Suppressor macrophage (primary cell): ENCODE measurements around the gene PHLDB3.
"Not testable (repeated sequence)": the region's sequence is repeated elsewhere in the genome, so short reads cannot be mapped to it uniquely, and the experiment has no call there.

Source experiments
- DNase-seq, 4 experiments: peaks; one replicate each; pipeline ENCODE4 v3.0.0-alpha.2; 2020 to 2022

The PHLDB3 gene

DNA sequence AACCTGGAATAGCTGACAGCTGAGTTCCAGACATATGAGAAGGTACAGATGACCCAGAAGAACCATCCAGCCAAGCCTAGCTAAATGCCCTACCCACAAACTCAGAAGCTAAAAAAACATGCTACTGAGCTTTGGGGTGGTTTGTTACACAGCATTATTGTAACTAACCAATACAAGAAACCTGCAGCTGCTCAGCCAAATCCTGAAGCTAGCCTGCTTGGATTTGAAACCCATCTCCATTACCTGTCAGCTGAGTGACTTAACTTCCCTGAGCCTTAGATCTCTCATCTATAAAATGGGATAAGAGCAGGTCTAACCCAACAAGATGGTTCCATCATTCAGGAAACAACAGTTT lies 64.9 kb downstream of the PHLDB3 start:
- DNase-seq = no peak

- peak in 3 of 4 experiments; percentile 30 to 66 (median 54) for DNase-seq
These were observed 65.4 kb downstream of the PHLDB3 start for GRCh38 chr19:43439032-43439708.

DNA sequence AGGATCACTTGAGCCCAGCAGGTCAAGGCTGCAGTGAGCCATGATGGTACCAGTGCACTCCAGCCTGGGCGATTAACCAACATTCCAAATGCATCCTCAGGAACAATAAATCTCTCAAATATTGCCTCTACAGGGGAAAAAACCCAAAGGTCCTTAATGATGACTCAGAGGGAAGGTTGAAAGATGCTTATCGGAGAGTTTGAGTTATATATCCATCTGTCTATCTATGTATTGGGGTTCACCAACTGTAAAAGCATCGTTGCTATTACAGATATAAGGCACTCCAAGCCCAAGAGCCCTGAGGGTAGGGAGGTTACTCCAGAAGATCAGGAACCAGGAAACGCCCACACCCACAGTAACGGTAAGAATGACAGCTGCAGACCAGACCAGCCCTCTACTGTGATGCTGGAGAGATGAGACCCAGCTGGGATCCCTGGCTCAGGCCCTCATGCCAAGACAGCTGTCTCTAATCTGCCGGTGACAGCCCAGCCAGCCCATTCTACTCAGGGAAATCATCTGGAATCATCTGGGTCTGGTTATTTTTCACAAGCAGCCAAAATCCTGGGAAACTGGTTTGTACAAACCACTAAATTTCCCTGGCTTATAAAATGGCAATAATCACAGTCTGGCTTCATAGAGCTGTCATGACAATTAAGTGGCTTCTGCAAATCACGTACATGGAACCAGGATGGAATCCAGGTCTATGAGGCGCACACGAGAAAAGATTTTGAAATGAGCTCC lies 66.1 kb downstream of the PHLDB3 start:
- no peak for DNase-seq

DNA sequence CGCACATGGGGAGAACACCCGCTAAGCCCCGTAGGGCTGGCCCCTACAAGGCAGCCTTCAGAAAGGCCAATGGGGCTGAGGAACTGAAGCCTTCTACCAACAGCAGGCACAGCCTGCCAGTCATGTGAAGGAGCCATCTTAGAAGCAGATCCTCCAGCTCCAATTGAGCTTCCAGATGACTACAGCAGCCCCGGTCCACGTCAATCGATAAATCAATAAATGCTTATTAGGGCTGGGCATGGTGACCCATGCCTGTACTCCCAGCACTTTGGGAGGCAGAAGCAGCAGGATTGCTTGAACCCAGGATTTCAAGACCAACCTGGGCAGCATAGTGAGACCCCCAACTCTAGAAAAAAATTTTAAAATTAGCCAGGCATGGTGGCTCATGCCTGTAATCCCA lies 66.8 kb downstream of the PHLDB3 start:
- no peak for DNase-seq

- not testable (repeated sequence) for DNase-seq
These were observed 67.3 kb downstream of the PHLDB3 start for GRCh38 chr19:43437284-43437683.

DNA sequence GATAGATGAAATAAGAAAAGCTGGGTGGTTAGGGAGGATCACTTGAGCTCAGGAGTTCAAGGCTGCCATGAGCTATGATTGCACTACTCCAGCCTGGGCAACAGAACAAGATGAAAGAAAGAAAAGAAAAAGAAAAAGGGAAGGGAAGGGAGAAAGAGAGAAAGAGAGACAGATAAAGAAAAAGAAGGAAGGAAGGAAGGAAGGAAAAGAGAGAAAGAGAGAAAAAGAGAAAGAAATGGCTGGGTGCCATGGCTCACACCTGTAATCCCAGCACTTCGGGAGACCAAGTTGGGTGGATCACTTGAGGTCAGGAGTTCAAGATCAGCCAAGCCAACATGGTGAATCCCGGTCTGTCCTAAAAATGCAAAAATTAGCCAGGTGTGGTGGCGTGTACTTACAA lies 68.8 kb downstream of the PHLDB3 start:
- no peak for DNase-seq

GRCh38 chr19:43433689-43434088 lies 70.9 kb downstream of the PHLDB3 start:
- DNase-seq = no peak

DNA sequence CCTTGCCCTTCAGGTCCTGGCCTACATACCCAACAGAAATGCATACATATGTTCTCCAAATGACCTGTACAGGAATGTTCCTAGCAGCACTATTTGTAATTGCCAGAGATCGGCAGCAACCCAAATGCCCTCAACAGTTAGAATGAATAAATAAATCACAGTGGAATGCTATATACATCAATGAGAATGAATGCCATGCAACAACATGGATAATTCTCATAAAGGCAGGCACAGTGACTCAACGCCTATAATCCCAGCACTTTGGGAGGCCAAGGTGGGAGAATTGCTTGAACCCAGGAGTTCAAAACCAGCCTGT lies 71.2 kb downstream of the PHLDB3 start:
- DNase-seq = no peak

GRCh38 chr19:43430976-43431375 lies 73.6 kb downstream of the PHLDB3 start:
- DNase-seq = no peak

GRCh38 chr19:43430142-43430710 lies 74.3 kb downstream of the PHLDB3 start:
- DNase-seq = peak in 2 of 4 experiments; percentile 35 to 40

DNA sequence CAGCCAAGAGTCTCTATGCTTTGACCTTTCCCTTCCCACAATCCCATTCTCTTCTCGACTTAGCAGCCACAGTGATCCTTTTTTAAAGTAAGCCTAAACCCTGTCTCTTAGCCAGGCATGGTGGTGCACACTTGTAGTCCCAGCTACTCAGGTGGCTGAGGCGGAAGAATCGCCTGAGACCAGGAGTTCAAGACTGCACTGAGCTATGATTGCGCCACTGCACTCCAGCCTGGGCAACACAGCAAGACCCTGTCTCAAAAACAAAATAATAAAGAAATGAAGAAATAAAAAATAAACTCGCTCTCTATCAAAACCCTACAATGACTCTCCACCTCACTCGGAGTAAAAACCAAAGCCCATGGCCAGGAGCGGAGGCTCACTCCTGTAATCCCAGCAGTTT lies 75.2 kb downstream of the PHLDB3 start:
- DNase-seq = no peak

- peak in 2 of 4 experiments; percentile 7 to 37 for DNase-seq
These were observed 78.8 kb downstream of the PHLDB3 start for GRCh38 chr19:43425567-43426392.
